Caco-2 (cell line): ENCODE measurements around the gene SH3D19. TPM values are rescaled to one million over a fixed set of nuclear protein-coding genes. Genes with fewer than 3 reads are reported as not detected.

ENCODE experiments used
- BruUV-seq: library from RNA; stranded (reverse); fragments of 400-500 nt; replicated peaks from 2 replicates; lab custom pipeline; 2021; lab: Mats Ljungman, UMichigan
- CTCF ChIA-PET: fragments of 300-600 bp; sonication (Branson Sonifier 250); formaldehyde crosslinking; loops from one replicate; lab custom pipeline; 2022; ENCODE audit warnings: antibody characterized with exemption; lab: Charles Lee
- POLR2A ChIA-PET: fragments of 300-600 bp; sonication (Branson Sonifier 250); formaldehyde crosslinking; loops from one replicate; lab custom pipeline; 2022; ENCODE audit warnings: antibody characterized with exemption; lab: Charles Lee
- DNase-seq, 2 experiments: peaks; one replicate each; pipeline versions ENCODE4 v3.0.0 to v3.0.0-alpha.2; 2020 to 2022
- H3K27me3 ChIP-seq: replicated peaks from 2 replicates; pipeline ENCODE4 v1.6.0; 2011; ENCODE audit warnings: low read length; ENCODE audit not compliant: control insufficient read depth, insufficient read depth
- H3K36me3 ChIP-seq: 2 replicates; pipeline ENCODE4 v1.5.1; 2011; ENCODE audit warnings: low read length; ENCODE audit not compliant: control insufficient read depth, insufficient read depth
- H3K4me1 ChIP-seq: fragments of 250-450 bp; sonication (Bioruptor Pico); 2 replicates; pipeline ENCODE4 v1.5.1; 2020; ENCODE audit warnings: mild to moderate bottlenecking
- H3K4me3 ChIP-seq: 2 replicates; pipeline ENCODE4 v1.5.1; 2011; ENCODE audit warnings: low read depth, mild to moderate bottlenecking, control low read depth, low read length
- H3K9me3 ChIP-seq: fragments of 250-450 bp; sonication (Bioruptor Pico); 2 replicates; pipeline ENCODE4 v1.5.1; 2020; ENCODE audit warnings: mild to moderate bottlenecking, moderate library complexity
- H3K27ac Mint-ChIP-seq: one replicate; pipeline ENCODE4 v1.8.0; 2022; ENCODE audit warnings: mixed read lengths; ENCODE audit not compliant: unreplicated experiment
- H3K27me3 Mint-ChIP-seq: one replicate; pipeline ENCODE4 v1.8.0; 2022; ENCODE audit warnings: mixed read lengths; ENCODE audit not compliant: insufficient read depth, unreplicated experiment
- H3K36me3 Mint-ChIP-seq: one replicate; pipeline ENCODE4 v1.8.0; 2022; ENCODE audit warnings: mild to moderate bottlenecking, mixed read lengths; ENCODE audit not compliant: insufficient read depth, unreplicated experiment
- H3K4me1 Mint-ChIP-seq: one replicate; pipeline ENCODE4 v1.8.0; 2022; ENCODE audit warnings: low read depth, mixed read lengths; ENCODE audit not compliant: unreplicated experiment
- H3K4me3 Mint-ChIP-seq: one replicate; pipeline ENCODE4 v1.8.0; 2022; ENCODE audit warnings: mild to moderate bottlenecking, moderate library complexity, mixed read lengths; ENCODE audit not compliant: unreplicated experiment
- H3K9me3 Mint-ChIP-seq: one replicate; pipeline ENCODE4 v1.8.0; 2022; ENCODE audit warnings: mixed read lengths; ENCODE audit not compliant: unreplicated experiment
- CTCF ChIP-seq, 2 experiments: fragments of 200-600 bp in 1 of 2; IDR thresholded peaks; 1 replicate in 1 of 2; 2 replicates in 1 of 2; pipeline versions ENCODE4 v1.5.1 to v1.8.0; 2011 to 2022; ENCODE audit warnings: antibody characterized with exemption in 1 of 2, control low read depth in 1 of 2, inconsistent platforms in 1 of 2, low read depth in 1 of 2, low read length in 1 of 2, mild to moderate bottlenecking in 1 of 2, moderate library complexity in 1 of 2; ENCODE audit not compliant: insufficient read depth in 1 of 2, severe bottlenecking in 1 of 2, unreplicated experiment in 1 of 2
- intact Hi-C: fragments of 100-400 bp; cut with micrococcal nuclease; formaldehyde crosslinking; loops from one replicate; pipeline ENCODE4 v1.10.0; 2022; ENCODE audit not compliant: unreplicated experiment
- total RNA-seq: library from RNA; stranded (reverse); gene quantifications from 2 replicates; pipeline ENCODE4 v1.2.3, GENCODE V29; 2022

SH3D19 gene
- total RNA-seq, 1 experiment from 2014 or later: 57.8 TPM

- Histone ChIP-seq H3K36me3 (0 out of 2 replicates have a peak, but pooled peaks cover 1% of the 10 kb centered on the region), H3K9me3 (no peaks in the 10 kb centered on the region), H3K4me3 (no peak overlapping the region), H3K4me1 (no peaks in the 10 kb centered on the region), H3K27me3 (no peaks in the 10 kb centered on the region)
- POLR2A ChIA-PET: no interaction called here
- peaks cover 42% of the 10 kb centered on the region for H3K36me3 Mint-ChIP-seq
- H3K27ac Mint-ChIP-seq: no peak overlapping the region
- intact Hi-C loops: no loop called here
- H3K9me3 Mint-ChIP-seq: no peaks in the 10 kb centered on the region
- no peaks in the 10 kb centered on the region for H3K27me3 Mint-ChIP-seq
- no peak for TF ChIP-seq CTCF (IDR thresholded peaks at IDR 0.05; ENCODE audit: insufficient read depth in 1 of 2, low read depth in 1 of 2, low read length in 1 of 2, severe bottlenecking in 1 of 2, unreplicated experiment in 1 of 2)
- no peaks in the 10 kb centered on the region for H3K4me1 Mint-ChIP-seq
- no peak overlapping the region for H3K4me3 Mint-ChIP-seq
- CTCF ChIA-PET: no interaction called here
- no peak for DNase-seq
- BruUV-seq: no TSS peak
These were observed 160.0 kb downstream of the SH3D19 start for GRCh38 chr4:151165205-151166000.

- H3K36me3 Mint-ChIP-seq: peaks cover 44% of the 10 kb centered on the region
- no peaks in the 10 kb centered on the region for H3K9me3 Mint-ChIP-seq
- DNase-seq: no peak
- no peak for TF ChIP-seq CTCF (IDR thresholded peaks at IDR 0.05; ENCODE audit: insufficient read depth in 1 of 2, low read depth in 1 of 2, low read length in 1 of 2, severe bottlenecking in 1 of 2, unreplicated experiment in 1 of 2)
- no peak overlapping the region for H3K27ac Mint-ChIP-seq
- no peaks in the 10 kb centered on the region for H3K27me3 ChIP-seq
- ChIA-PET POLR2A (no interaction called here), CTCF (no interaction called here)
- intact Hi-C loops: no loop called here
- no peak overlapping the region for H3K4me3 Mint-ChIP-seq
- H3K4me1 Mint-ChIP-seq: no peaks in the 10 kb centered on the region
- H3K9me3 ChIP-seq: no peaks in the 10 kb centered on the region
- H3K4me3 ChIP-seq: no peak overlapping the region
- no peaks in the 10 kb centered on the region for H3K27me3 Mint-ChIP-seq
- H3K36me3 ChIP-seq: 0 out of 2 replicates have a peak, but pooled peaks cover 1% of the 10 kb centered on the region
- no peaks in the 10 kb centered on the region for H3K4me1 ChIP-seq
- BruUV-seq: no TSS peak
These were observed 161.6 kb downstream of the SH3D19 start for GRCh38 chr4:151163855-151164254.

GRCh38 chr4:151158979-151159378, 166.4 kb downstream of the SH3D19 start:
- no peak overlapping the region for H3K4me3 ChIP-seq
- intact Hi-C loops: no loop called here
- no TSS peak for BruUV-seq
- ChIA-PET CTCF (no interaction called here), POLR2A (no interaction called here)
- Mint-ChIP-seq H3K9me3 (peaks cover 10% of the 10 kb centered on the region), H3K27ac (no peak overlapping the region), H3K4me1 (no peaks in the 10 kb centered on the region), H3K4me3 (no peak overlapping the region), H3K27me3 (no peaks in the 10 kb centered on the region), H3K36me3 (peaks cover 51% of the 10 kb centered on the region)
- TF ChIP-seq CTCF (IDR thresholded peaks at IDR 0.05; ENCODE audit: insufficient read depth in 1 of 2, low read depth in 1 of 2, low read length in 1 of 2, severe bottlenecking in 1 of 2, unreplicated experiment in 1 of 2): no peak
- no peaks in the 10 kb centered on the region for H3K4me1 ChIP-seq
- no peaks in the 10 kb centered on the region for H3K36me3 ChIP-seq
- H3K27me3 ChIP-seq: no peaks in the 10 kb centered on the region
- no peaks in the 10 kb centered on the region for H3K9me3 ChIP-seq
- no peak for DNase-seq
